HepG2 (cell line): ENCODE results near the gene RHOT2. TPM values are rescaled to one million over a fixed set of nuclear protein-coding genes. Genes with fewer than 3 reads are reported as not detected.

Experiments
- AKAP8 ChIP-seq: sonication (generic); formaldehyde crosslinking; IDR thresholded peaks from 2 replicates; pipeline ENCODE4 v1.5.1; 2020; ENCODE audit warnings: mild to moderate bottlenecking, missing genetic modification reagents
- CBFB ChIP-seq: sonication (generic); formaldehyde crosslinking; IDR thresholded peaks from 2 replicates; pipeline ENCODE4 v1.4.0; 2020; ENCODE audit warnings: missing genetic modification reagents
- ELF3 ChIP-seq: IDR thresholded peaks from 2 replicates; pipeline ENCODE4 v1.6.1; 2016; ENCODE audit warnings: missing genetic modification reagents, missing compliant biosample characterization
- HMGA1 ChIP-seq: sonication (generic); formaldehyde crosslinking; conservative IDR thresholded peaks from 2 replicates; pipeline ENCODE4 v1.4.0; 2020; ENCODE audit warnings: missing genetic modification reagents
- HNRNPLL ChIP-seq: fragments of 200-400 bp; formaldehyde crosslinking; IDR thresholded peaks from 2 replicates; pipeline ENCODE4 v1.6.1; 2017; ENCODE audit warnings: mild to moderate bottlenecking, low read depth, low read length; ENCODE audit not compliant: poor library complexity, severe bottlenecking
- KDM4B ChIP-seq: sonication (generic); formaldehyde crosslinking; IDR thresholded peaks from 2 replicates; pipeline ENCODE4 v1.4.0; 2020; ENCODE audit warnings: missing genetic modification reagents
- MIER3 ChIP-seq: IDR thresholded peaks from 2 replicates; pipeline ENCODE4 v1.6.1; 2016; ENCODE audit warnings: missing compliant biosample characterization, borderline replicate concordance
- MTA3 ChIP-seq: sonication (generic); formaldehyde crosslinking; IDR thresholded peaks from 2 replicates; pipeline ENCODE4 v1.4.0; 2020; ENCODE audit warnings: missing genetic modification reagents
- MXD4 ChIP-seq: IDR thresholded peaks from 2 replicates; pipeline ENCODE4 v1.6.1; 2016; ENCODE audit warnings: mild to moderate bottlenecking, missing biosample characterization, missing genetic modification reagents
- NONO ChIP-seq, 2 experiments: fragments of 450-650 bp in 1 of 2; sonication (generic) in 1 of 2; formaldehyde crosslinking in 1 of 2; IDR thresholded peaks in 1 of 2; conservative IDR thresholded peaks in 1 of 2; 2 replicates each; pipeline versions ENCODE4 v1.6.1 to v1.8.0; 2017 to 2022; ENCODE audit warnings: mild to moderate bottlenecking in 1 of 2, missing genetic modification reagents in 1 of 2, moderate library complexity in 1 of 2
- RAD21 ChIP-seq: fragments of 450-650 bp; formaldehyde crosslinking; IDR thresholded peaks from 2 replicates; pipeline ENCODE4 v1.5.0; 2020; ENCODE audit warnings: mild to moderate bottlenecking
- ZFX ChIP-seq: sonication (generic); formaldehyde crosslinking; IDR thresholded peaks from 2 replicates; pipeline ENCODE4 v1.4.0; 2020; ENCODE audit warnings: mild to moderate bottlenecking, low read depth, missing genetic modification reagents, moderate library complexity
- ZNF446 ChIP-seq: sonication (generic); formaldehyde crosslinking; IDR thresholded peaks from 2 replicates; pipeline ENCODE4 v1.5.0; 2020; ENCODE audit warnings: mild to moderate bottlenecking, missing genetic modification reagents
- ZNF558 ChIP-seq: sonication (generic); formaldehyde crosslinking; IDR thresholded peaks from 2 replicates; pipeline ENCODE4 v1.9.0; 2022; ENCODE audit warnings: mild to moderate bottlenecking, missing genetic modification reagents, borderline replicate concordance
- ZNF598 ChIP-seq: sonication (generic); formaldehyde crosslinking; IDR thresholded peaks from 2 replicates; pipeline ENCODE4 v1.5.1; 2020; ENCODE audit warnings: mild to moderate bottlenecking, missing genetic modification reagents, borderline replicate concordance
- ZNF616 ChIP-seq: sonication (generic); formaldehyde crosslinking; IDR thresholded peaks from 2 replicates; pipeline ENCODE4 v1.5.0; 2020; ENCODE audit warnings: low read depth, mild to moderate bottlenecking, missing genetic modification reagents
- ZNF724P ChIP-seq: sonication (generic); formaldehyde crosslinking; IDR thresholded peaks from 2 replicates; pipeline ENCODE4 v1.8.0; 2022; ENCODE audit warnings: missing genetic modification reagents, borderline replicate concordance
- ZNF777 ChIP-seq: sonication (generic); formaldehyde crosslinking; IDR thresholded peaks from 2 replicates; pipeline ENCODE4 v1.4.0; 2020; ENCODE audit warnings: missing genetic modification reagents
- ZNF790 ChIP-seq: sonication (generic); formaldehyde crosslinking; IDR thresholded peaks from 2 replicates; pipeline ENCODE4 v1.8.0; 2022; ENCODE audit warnings: missing genetic modification reagents, mild to moderate bottlenecking, borderline replicate concordance
- ZNF839 ChIP-seq: sonication (generic); formaldehyde crosslinking; IDR thresholded peaks from 2 replicates; pipeline ENCODE4 v1.4.0; 2020; ENCODE audit warnings: missing genetic modification reagents, mild to moderate bottlenecking, borderline replicate concordance
- ZSCAN9 ChIP-seq: IDR thresholded peaks from 2 replicates; pipeline ENCODE4 v1.6.1; 2016; ENCODE audit warnings: borderline replicate concordance
- polyA plus RNA-seq, 8 experiments: library from polyadenylated mRNA; depleted of rRNA in 3 of 8; stranded (reverse) in 7 of 8; unstranded in 1 of 8; fragments of >200 nt; fragmentation: Illumina TruSeq in 4 of 8; extraction: Trizol in 4 of 8; gene quantifications; 2 replicates each; pipeline versions ENCODE4 v1.2.1 to v1.2.3, GENCODE V29; 2011 to 2016; ENCODE audit warnings: low read depth in 4 of 8, missing spikeins in 1 of 8, mixed read lengths in 1 of 8; ENCODE audit not compliant: insufficient read depth in 1 of 8
- total RNA-seq, 5 experiments: library from RNA; depleted of rRNA; stranded (reverse); fragments of >200 nt; fragmentation: Illumina TruSeq; extraction: Trizol; gene quantifications; 2 replicates each; pipeline ENCODE4 v1.2.3, GENCODE V29; 2016; ENCODE audit warnings: low read depth in 1 of 5
- TF ChIP-seq, protein P1 (sequence below): sonication (generic); formaldehyde crosslinking; IDR thresholded peaks from 2 replicates; pipeline ENCODE4 v1.4.0; 2020; ENCODE audit warnings: missing genetic modification reagents, borderline replicate concordance
- TF ChIP-seq, protein P2 (sequence below): sonication (generic); formaldehyde crosslinking; IDR thresholded peaks from 2 replicates; pipeline ENCODE4 v1.5.1; 2020; ENCODE audit warnings: missing genetic modification reagents, mild to moderate bottlenecking, borderline replicate concordance
- TF ChIP-seq, protein P3 (sequence below): sonication (generic); formaldehyde crosslinking; IDR thresholded peaks from 2 replicates; pipeline ENCODE4 v1.8.1; 2023; ENCODE audit warnings: mild to moderate bottlenecking, inconsistent platforms, moderate library complexity, missing genetic modification reagents, borderline replicate concordance

RHOT2 gene
- total and polyA plus RNA-seq, 2 of the 13 experiments (the other 11 are each of a cell fraction or from before 2014, with no cell fraction given): 63.6 to 76.9 TPM

DNA sequence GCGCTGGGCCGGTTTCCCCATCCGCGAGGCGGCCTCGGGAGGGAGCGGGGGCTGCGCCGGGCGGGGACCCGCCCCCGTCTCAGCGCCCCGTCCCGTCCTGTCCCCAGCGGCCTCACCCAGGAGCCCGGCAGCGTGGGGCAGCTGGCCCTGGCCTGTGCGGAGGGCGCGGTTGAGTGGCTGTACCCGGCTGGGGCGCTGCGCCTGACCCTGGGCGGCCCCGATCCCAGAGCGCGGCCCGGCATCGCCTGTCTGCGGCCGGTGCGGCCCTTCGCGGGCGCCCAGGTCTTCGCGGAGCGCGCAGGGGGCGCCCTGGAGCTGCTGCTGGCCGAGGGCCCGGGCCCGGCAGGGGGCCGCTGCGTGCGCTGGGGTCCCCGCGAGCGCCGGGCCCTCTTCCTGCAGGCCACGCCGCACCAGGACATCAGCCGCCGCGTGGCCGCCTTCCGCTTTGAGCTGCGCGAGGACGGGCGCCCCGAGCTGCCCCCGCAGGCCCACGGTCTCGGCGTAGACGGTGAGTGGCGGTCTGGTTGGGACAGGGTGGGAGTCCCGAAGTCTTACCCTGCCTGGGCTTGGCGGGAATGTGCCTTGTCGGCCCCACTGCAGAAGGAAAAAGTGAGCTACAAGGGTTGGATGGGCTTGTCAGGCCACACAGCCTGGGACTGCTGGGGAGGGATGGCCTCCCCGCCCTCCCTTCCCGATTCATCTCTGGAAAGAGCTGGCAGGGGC, 47.7 kb downstream of the RHOT2 start (continued):
- TF ChIP-seq, protein P1, sequence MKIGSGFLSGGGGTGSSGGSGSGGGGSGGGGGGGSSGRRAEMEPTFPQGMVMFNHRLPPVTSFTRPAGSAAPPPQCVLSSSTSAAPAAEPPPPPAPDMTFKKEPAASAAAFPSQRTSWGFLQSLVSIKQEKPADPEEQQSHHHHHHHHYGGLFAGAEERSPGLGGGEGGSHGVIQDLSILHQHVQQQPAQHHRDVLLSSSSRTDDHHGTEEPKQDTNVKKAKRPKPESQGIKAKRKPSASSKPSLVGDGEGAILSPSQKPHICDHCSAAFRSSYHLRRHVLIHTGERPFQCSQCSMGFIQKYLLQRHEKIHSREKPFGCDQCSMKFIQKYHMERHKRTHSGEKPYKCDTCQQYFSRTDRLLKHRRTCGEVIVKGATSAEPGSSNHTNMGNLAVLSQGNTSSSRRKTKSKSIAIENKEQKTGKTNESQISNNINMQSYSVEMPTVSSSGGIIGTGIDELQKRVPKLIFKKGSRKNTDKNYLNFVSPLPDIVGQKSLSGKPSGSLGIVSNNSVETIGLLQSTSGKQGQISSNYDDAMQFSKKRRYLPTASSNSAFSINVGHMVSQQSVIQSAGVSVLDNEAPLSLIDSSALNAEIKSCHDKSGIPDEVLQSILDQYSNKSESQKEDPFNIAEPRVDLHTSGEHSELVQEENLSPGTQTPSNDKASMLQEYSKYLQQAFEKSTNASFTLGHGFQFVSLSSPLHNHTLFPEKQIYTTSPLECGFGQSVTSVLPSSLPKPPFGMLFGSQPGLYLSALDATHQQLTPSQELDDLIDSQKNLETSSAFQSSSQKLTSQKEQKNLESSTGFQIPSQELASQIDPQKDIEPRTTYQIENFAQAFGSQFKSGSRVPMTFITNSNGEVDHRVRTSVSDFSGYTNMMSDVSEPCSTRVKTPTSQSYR (CRISPR knock-in tag): no peak
- TF ChIP-seq ZNF558 (CRISPR knock-in tag) (0 out of 2 replicates have a peak, but pooled peaks have one; percentile 33), MTA3 (CRISPR knock-in tag) (0 out of 2 replicates have a peak, but pooled peaks have one; percentile 17), CBFB (CRISPR knock-in tag) (no peak), NONO (IDR thresholded peaks at IDR 0.05) (no peak), NONO (CRISPR knock-in tag; conservative IDR thresholded peaks at IDR 0.05) (0 out of 2 replicates have a peak, but pooled peaks have one; percentile 14), ZNF777 (CRISPR knock-in tag) (no peak; the same call in 1 of the 2 replicates), ZNF790 (CRISPR knock-in tag) (no peak), RAD21 (peak; percentile 69), HNRNPLL (peak; percentile 37), AKAP8 (CRISPR knock-in tag) (no peak), ZNF616 (CRISPR knock-in tag) (0 out of 2 replicates have a peak, but pooled peaks have one; percentile 63), ZNF724P (no peak; the same call in 1 of the 2 replicates), ZFX (CRISPR knock-in tag) (peak; percentile 59; the same call in 1 of the 2 replicates), ZNF598 (CRISPR knock-in tag) (no peak), HMGA1 (CRISPR knock-in tag) (no peak), MIER3 (CRISPR knock-in tag) (no peak), ZSCAN9 (CRISPR knock-in tag) (no peak), MXD4 (CRISPR knock-in tag) (0 out of 2 replicates have a peak, but pooled peaks have one; percentile 32), KDM4B (CRISPR knock-in tag) (no peak), ZNF839 (CRISPR knock-in tag) (no peak), ZNF446 (CRISPR knock-in tag) (peak; percentile 75; the same call in 1 of the 2 replicates), ELF3 (no peak)
- TF ChIP-seq, protein P2, sequence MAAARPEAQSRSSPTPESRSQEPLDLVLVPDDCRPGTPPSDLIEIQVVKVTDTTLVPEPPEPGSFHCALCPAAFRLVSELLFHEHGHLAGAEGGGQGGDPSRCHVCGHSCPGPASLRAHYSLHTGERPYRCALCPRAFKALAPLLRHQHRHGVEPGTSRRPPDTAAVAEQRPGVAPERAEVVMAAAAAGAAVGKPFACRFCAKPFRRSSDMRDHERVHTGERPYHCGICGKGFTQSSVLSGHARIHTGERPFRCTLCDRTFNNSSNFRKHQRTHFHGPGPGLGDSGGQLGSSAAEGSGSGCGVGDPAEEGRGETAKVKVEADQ (CRISPR knock-in tag): no peak
- TF ChIP-seq, protein P3, sequence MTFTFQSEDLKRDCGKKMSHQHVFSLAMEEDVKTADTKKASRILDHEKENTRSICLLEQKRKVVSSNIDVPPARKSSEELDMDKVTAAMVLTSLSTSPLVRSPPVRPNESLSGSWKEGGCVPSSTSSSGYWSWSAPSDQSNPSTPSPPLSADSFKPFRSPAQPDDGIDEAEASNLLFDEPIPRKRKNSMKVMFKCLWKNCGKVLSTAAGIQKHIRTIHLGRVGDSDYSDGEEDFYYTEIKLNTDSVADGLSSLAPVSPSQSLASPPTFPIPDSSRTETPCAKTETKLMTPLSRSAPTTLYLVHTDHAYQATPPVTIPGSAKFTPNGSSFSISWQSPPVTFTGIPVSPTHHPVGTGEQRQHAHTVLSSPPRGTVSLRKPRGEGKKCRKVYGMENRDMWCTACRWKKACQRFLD (CRISPR knock-in tag): no peak
